ENCODE data around the gene PHOSPHO1.

The PHOSPHO1 gene

GRCh38 chr17:49242813-49243212 lies 12.2 kb upstream of the PHOSPHO1 start:
- no peak for DNase-seq

GRCh38 chr17:49241692-49242397 lies 11.3 kb upstream of the PHOSPHO1 start:
- DNase-seq, result no peak

- DNase-seq, result no peak
Observed at GRCh38 chr17:49241040-49241439, 10.5 kb upstream of the PHOSPHO1 start.

- no peak for DNase-seq
Observed at GRCh38 chr17:49240619-49241018, 10.0 kb upstream of the PHOSPHO1 start.

GRCh38 chr17:49239963-49240362 lies 9.4 kb upstream of the PHOSPHO1 start:
- DNase-seq, result no peak

GRCh38 chr17:49235896-49236295 lies 5.3 kb upstream of the PHOSPHO1 start:
- DNase-seq, result no peak

- no peak for DNase-seq
Observed at GRCh38 chr17:49234509-49235080, 4.0 kb upstream of the PHOSPHO1 start.

- no peak for DNase-seq
Observed at GRCh38 chr17:49231563-49231894, 942 bp upstream of the PHOSPHO1 start.

- no peak for DNase-seq
Observed at GRCh38 chr17:49229805-49230600, 584 bp downstream of the PHOSPHO1 start.

- DNase-seq, result no peak
Observed at GRCh38 chr17:49229076-49229804, 1.3 kb downstream of the PHOSPHO1 start.

- DNase-seq, result peak; percentile 24
Observed at GRCh38 chr17:49227436-49228261, 2.9 kb downstream of the PHOSPHO1 start.

GRCh38 chr17:49226771-49227435 lies 3.7 kb downstream of the PHOSPHO1 start:
- DNase-seq, result no peak

GRCh38 chr17:49225554-49226236 lies 4.9 kb downstream of the PHOSPHO1 start:
- DNase-seq, result no peak

- DNase-seq, result no peak
Observed at GRCh38 chr17:49224997-49225337, 5.6 kb downstream of the PHOSPHO1 start.

GRCh38 chr17:49224198-49224996 lies 6.2 kb downstream of the PHOSPHO1 start:
- no peak for DNase-seq

GRCh38 chr17:49223517-49224197 lies 6.9 kb downstream of the PHOSPHO1 start:
- no peak for DNase-seq

GRCh38 chr17:49223168-49223516 lies 7.4 kb downstream of the PHOSPHO1 start:
- DNase-seq, result no peak

GRCh38 chr17:49219987-49220386 lies 10.6 kb downstream of the PHOSPHO1 start:
- no peak for DNase-seq

- DNase-seq, result no peak
Observed at GRCh38 chr17:49218941-49219913, 11.4 kb downstream of the PHOSPHO1 start.
